ENCODE measurements around the gene FHIT.

GRCh38 chr3:60158035-60158434 is 1093.2 kb downstream of the FHIT start:
- TF ChIP-seq CTCF (IDR thresholded peaks at IDR 0.05) (no peak), POLR2A (IDR thresholded peaks at IDR 0.05) (no peak), POLR2AphosphoS5 (IDR thresholded peaks at IDR 0.05) (no peak), EP300 (IDR thresholded peaks at IDR 0.05) (no peak)
